ENCODE results near the gene ENTPD2.
A peak's percentile ranks its signal among the peaks of the same experiment; 100 is the strongest.
"Not testable (repeated sequence)": the region's sequence is repeated elsewhere in the genome, so short reads cannot be mapped to it uniquely, and the experiment has no call there.

ENTPD2 gene

DNA sequence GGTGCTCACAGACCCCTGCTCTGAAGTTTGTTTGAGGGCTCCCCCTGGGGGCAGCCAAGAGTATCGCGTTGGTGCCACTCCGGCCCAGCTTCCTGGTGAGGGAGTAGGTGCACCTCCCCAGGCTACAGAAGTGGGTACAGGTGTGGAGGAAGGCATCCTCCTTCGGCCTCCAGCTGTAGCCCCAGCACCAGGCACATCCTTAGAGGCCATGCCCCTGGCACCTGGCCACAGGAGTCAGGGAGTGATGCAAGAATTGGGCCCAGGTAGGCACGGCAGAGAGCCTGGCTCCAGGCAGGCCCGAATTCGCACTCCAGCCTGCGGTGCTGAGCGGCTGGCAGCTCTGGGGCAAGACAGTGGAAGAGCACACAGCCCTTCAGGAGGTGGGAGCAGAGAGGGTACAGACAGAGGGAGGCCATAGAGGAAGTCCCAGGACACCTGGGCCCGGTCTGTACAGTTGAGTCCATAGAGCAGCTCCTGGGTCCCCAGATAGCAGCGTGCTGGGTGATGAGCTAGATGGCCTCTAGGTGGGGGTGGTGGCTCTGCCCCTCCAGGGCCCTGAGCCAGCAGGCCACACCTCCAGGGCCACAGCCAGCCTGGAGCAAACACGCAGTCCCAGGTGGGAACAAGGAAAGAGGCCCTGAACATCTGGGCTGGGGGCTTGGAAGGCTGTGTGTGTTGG, 14.1 kb upstream of the ENTPD2 start:
- DNase-seq (ENCODE audit: low read depth), result no peak
- no peak overlapping the region for H3K4me3 ChIP-seq (ENCODE audit: low read length)

DNA sequence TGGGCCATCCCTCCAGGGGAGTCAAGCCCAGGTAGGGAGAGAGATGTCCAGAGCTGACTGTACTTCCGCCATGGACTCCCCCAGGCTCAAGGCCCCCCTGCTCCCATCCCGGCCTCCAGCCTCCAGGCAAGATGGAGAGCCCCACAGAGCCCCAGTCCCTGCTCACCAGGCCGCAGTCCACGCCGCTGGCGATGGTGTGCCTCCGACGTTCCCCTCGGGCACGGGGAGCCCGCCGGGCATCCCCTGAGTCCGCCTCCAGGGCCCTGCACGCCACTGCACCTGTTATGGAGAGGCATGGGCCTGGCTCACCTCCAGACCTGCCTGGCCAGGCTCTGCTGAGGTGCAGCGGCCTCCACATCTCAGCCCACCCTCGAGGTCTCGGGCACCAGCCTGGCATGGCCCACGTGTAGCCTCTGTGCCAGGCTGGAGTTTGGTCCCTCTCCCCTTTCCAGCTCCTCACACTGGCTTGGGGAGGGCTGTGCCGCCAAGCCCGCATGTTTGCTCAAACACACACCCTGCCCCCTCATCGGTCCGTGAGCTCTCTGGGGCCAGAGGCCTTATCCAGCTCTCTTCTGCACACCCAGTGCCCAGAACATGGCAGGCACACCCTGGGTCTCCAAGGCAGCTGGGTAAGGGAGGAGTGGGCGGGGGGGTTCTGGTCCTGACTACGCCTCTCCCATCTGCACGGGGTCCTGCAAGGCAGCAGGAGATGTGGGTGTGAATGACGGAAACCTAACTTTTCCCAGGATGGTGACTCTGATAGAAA, 12.4 kb upstream of the ENTPD2 start:
- no peak for DNase-seq (ENCODE audit: low read depth)
- TF ChIP-seq, protein P1, sequence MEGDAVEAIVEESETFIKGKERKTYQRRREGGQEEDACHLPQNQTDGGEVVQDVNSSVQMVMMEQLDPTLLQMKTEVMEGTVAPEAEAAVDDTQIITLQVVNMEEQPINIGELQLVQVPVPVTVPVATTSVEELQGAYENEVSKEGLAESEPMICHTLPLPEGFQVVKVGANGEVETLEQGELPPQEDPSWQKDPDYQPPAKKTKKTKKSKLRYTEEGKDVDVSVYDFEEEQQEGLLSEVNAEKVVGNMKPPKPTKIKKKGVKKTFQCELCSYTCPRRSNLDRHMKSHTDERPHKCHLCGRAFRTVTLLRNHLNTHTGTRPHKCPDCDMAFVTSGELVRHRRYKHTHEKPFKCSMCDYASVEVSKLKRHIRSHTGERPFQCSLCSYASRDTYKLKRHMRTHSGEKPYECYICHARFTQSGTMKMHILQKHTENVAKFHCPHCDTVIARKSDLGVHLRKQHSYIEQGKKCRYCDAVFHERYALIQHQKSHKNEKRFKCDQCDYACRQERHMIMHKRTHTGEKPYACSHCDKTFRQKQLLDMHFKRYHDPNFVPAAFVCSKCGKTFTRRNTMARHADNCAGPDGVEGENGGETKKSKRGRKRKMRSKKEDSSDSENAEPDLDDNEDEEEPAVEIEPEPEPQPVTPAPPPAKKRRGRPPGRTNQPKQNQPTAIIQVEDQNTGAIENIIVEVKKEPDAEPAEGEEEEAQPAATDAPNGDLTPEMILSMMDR (conservative IDR thresholded peaks at IDR 0.05; ENCODE audit: low read depth, low read length), result no peak
- H3K4me3 ChIP-seq (ENCODE audit: low read length), result no peak overlapping the region

More for the DNA sequence above, 14.1 kb upstream of the ENTPD2 start:
- TF ChIP-seq, protein P1 (conservative IDR thresholded peaks at IDR 0.05; ENCODE audit: low read depth, low read length), result peak; percentile 91

DNA sequence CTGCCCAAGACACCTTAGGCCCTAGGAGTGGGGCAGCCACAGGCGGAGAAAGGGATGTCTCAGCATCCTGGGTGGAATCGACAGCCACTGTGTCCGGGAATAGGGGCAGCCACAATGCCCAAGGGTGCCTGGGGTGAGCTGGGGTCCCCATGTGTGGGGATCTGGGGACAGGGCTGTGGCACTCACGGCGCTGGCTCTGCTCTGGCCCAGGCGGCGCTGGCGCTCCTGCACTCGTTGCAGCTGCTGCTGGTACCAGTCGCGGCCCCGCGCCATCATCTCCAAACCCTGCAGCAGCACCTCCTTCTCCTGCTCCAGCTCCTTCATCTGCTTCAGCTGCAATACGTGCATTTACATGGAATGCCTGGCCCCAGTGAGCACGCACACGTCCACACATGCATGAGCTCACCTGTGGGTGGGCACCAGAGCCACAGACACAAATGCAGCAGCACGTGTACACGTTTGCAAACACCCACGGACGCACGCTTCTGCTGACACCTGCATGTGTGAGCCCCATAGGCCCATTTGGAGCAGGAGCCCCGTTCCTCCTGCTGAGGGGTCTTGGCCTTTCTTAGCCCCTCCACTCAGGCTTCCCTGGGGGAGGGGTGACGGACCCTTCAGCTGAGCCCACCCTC, 11.6 kb upstream of the ENTPD2 start:
- H3K4me3 ChIP-seq (ENCODE audit: low read length), result no peak overlapping the region
- TF ChIP-seq, protein P1 (conservative IDR thresholded peaks at IDR 0.05; ENCODE audit: low read depth, low read length), result no peak

DNA sequence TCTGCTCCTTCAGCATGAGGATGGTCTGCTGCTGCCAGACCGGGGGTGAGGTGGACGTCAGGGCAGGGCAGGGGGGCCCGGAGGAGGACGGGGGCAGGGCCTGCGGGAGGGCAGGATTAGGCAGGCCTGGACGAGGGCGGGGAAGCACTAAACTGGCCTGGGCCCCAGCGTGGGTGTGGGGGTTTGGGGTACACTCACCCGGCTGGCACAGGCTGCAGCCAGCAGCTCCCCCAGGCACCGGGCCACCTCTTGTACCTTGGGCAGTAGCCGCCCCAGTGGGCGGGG, 11.0 kb upstream of the ENTPD2 start:
- no peak for DNase-seq (ENCODE audit: low read depth)
- H3K4me3 ChIP-seq (ENCODE audit: low read length), result no peak overlapping the region
- TF ChIP-seq, protein P1 (conservative IDR thresholded peaks at IDR 0.05; ENCODE audit: low read depth, low read length), result no peak

More for the DNA sequence above, 11.6 kb upstream of the ENTPD2 start:
- DNase-seq (ENCODE audit: low read depth), result no peak

DNA sequence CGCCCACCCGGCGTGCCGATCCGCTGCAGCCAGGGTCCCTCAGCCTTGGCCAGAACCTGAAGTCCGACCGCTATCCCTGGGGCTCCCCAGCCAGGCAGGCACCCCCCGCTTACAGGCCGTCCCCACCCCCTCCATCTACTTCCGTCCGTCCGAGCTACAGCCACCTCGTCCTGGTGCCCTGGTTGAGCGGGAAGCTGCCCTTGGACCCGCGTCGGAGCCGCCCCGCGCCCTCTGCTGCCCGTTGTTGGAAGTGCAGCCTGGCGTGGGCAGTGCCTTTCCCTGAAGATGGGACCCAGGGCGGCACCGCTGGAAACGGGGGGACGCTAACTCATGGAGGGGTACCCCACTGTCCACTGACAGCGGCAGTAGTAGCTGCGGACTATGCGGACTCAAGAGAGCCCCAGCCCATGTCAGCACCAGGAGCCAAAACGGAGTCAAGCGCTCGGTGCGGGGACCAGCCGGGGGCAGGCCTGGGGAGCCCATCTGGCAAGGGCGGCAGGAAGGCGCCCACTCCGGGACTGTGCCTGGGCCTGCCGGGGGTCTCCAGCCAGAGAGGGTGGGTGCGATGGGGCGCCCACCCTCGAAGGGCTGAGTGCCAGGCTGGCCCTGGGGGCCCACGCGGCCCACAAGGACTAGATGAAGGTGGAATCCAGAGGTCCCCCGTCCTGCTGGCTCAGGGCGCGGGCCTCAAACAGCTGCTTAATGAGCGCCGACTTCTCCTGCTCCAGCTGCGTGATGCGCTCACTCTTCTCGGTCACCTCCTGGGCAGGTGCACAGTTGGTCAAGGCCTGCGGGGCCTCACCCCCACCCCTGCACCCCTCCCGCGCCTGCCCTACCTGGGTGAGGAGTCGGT, 10.4 kb upstream of the ENTPD2 start:
- TF ChIP-seq, protein P1 (conservative IDR thresholded peaks at IDR 0.05; ENCODE audit: low read depth, low read length), result peak; percentile 91
- no peak for DNase-seq (ENCODE audit: low read depth)
- no peak overlapping the region for H3K4me3 ChIP-seq (ENCODE audit: low read length)

DNA sequence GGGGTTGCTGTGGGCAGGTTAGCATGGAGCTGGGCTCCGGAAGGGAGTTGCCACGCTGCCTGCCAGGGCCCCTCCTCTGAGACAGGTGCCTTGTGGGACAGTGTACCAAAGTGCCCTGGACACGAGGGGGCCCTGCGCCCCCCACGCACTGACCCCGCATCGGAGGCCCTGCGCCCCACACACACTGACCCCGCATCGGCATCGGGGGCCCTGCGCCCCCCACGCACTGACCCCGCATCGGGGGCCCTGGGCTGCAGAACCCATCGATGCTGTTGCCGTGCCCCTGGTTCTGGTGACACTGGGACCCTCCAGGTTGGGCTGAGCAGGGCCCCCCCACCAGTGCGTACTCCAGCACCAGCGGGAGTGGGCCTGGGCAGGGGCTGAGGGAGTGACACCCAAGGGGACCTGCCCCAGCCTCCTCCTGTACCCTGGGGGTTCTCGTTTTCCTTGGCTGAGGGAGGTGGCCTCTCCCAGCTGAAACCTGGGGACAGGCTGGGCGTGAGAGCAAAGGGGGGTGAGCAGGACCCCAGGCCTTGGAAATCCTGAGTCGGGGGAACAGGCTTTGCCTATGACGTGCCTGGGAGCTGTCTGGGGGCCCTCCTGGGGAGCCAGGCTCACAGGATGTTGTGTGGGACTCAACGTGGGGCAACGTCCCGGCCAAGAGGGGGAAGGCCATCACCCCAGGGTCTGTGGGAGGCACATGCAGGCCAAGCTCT, 9.6 kb upstream of the ENTPD2 start:
- H3K4me3 ChIP-seq (ENCODE audit: low read length), result no peak overlapping the region
- TF ChIP-seq, protein P1 (conservative IDR thresholded peaks at IDR 0.05; ENCODE audit: low read depth, low read length), result no peak
- no peak for DNase-seq (ENCODE audit: low read depth)

DNA sequence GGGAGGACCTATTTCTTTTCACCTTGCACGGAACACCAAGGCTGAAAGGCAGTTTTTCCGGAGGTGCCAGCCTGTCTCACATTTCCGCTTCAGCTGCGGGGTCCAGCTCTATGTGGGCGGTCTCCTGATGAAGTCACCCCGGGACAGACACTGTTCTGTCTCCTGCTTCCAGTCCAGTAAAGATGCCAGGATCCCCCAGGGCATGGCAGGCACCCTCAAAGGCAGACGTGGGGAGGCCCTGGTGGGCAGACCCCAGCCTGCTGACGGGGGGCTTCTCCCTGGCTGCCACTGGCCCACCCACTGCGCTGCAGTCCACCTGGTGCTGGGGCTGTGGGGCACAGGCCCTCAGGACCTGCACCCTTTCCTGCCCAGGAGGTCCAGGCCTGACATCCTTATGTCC, 8.9 kb upstream of the ENTPD2 start:
- DNase-seq (ENCODE audit: low read depth); H3K4me3 ChIP-seq (ENCODE audit: low read length): not testable (repeated sequence)
